Measurements from ENCODE around the gene FOXD2.

Gene FOXD2

DNA sequence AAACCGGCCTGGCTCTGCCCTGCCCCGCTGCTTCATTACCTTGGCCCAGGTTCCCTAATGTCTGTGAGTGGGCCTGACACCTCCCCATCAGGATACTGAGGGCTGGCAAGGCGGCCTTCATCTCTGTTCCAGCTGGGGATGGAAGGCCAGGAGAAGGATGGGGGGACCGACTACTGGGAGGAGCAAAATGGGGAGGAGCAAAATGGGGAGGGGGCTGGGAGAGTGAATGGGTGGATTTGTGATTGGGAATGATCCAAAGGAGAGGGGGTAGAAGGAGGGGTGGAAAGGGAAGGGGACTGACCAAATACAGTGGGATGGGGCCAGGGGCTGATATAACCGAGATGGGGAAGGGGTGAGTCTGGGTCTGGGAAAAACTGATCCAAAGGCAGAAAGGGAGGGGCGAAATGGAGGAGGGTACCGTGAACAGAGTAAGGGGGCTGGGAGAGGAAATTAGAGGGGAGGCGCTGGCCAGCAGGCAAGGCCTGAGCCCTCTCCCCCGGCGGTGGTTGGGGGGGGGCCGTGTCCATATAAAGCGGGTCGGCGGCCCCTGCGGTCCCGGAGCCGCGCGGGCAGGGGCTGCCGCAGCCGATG lies 22.0 kb upstream of the FOXD2 start, which contains the start of gene FOXE3:
TSS of gene FOXE3 (plus strand) at position 558 of the 591 bp plus-strand sequence. CDS start at position 589, 31 bp downstream.
- no peak within 1 kb of the TSS for H3K4me3 ChIP-seq (ENCODE audit: low read depth, low read length)
- TF ChIP-seq, protein P1, sequence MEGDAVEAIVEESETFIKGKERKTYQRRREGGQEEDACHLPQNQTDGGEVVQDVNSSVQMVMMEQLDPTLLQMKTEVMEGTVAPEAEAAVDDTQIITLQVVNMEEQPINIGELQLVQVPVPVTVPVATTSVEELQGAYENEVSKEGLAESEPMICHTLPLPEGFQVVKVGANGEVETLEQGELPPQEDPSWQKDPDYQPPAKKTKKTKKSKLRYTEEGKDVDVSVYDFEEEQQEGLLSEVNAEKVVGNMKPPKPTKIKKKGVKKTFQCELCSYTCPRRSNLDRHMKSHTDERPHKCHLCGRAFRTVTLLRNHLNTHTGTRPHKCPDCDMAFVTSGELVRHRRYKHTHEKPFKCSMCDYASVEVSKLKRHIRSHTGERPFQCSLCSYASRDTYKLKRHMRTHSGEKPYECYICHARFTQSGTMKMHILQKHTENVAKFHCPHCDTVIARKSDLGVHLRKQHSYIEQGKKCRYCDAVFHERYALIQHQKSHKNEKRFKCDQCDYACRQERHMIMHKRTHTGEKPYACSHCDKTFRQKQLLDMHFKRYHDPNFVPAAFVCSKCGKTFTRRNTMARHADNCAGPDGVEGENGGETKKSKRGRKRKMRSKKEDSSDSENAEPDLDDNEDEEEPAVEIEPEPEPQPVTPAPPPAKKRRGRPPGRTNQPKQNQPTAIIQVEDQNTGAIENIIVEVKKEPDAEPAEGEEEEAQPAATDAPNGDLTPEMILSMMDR (IDR thresholded peaks at IDR 0.05; ENCODE audit: control insufficient read depth, extremely low read depth, insufficient read depth): no peak

DNA sequence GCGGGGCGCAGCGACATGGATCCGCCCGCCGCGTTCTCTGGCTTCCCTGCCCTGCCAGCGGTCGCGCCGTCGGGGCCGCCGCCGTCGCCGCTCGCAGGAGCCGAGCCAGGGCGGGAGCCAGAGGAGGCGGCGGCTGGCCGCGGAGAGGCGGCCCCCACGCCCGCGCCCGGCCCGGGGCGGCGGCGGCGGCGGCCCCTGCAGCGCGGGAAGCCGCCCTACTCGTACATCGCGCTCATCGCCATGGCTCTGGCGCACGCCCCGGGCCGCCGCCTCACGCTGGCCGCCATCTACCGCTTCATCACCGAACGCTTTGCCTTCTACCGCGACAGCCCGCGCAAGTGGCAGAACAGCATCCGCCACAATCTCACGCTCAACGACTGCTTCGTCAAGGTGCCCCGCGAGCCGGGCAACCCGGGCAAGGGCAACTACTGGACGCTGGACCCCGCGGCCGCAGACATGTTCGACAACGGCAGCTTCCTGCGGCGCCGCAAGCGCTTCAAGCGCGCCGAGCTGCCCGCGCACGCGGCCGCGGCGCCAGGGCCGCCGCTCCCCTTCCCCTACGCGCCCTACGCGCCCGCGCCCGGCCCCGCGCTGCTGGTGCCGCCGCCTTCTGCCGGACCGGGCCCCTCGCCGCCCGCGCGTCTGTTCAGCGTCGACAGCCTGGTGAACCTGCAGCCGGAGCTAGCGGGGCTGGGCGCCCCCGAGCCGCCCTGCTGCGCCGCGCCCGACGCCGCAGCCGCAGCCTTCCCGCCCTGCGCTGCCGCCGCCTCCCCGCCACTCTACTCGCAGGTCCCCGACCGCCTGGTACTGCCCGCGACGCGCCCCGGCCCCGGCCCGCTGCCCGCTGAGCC lies 21.3 kb upstream of the FOXD2 start:
- TF ChIP-seq, protein P1 (IDR thresholded peaks at IDR 0.05; ENCODE audit: control insufficient read depth, extremely low read depth, insufficient read depth): no peak
- no peak for DNase-seq (ENCODE audit: low read depth)
- H3K4me3 ChIP-seq (ENCODE audit: low read depth, low read length): no peak overlapping the region

More for the DNA sequence above, 22.0 kb upstream of the FOXD2 start, which contains the start of gene FOXE3:
- no peak for DNase-seq (ENCODE audit: low read depth)

DNA sequence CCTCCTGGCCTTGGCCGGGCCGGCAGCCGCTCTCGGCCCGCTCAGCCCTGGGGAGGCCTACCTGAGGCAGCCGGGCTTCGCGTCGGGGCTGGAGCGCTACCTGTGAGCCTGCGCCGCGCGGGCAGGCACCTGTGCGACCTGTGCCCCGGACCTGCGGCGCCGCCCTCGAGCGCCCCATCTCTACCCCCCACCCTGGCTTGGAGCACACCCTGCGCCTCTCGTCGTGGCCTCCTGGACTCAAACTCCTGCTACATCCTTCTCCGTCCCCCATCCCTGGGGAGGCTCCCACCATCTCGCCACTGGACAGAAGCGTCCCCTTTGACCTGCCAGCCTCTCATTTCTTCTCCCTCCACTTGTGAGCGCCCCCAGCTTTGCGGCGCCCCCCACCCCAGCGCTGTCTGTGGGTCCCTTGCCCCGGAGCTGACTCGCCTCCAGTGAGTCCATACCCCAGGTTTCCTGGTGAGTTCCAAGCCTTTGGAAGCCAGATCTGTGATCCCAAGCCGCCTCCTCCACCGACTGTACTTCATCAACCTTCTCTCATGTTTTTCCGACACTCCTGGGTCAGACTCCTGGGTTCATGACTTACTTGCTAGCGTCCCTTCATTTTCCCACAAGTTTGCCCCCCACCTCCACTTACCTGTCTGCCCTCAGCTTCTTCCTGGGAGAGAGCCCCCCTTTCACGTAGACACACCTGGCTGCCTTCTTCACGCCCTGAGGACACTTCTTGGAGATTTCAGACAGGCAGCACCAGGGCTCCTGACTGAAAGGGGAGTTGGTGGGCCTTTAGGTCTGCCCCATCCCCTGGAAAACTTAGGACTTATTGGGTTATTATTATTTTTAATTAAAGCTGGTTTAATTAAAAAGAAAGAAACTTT lies 20.4 kb upstream of the FOXD2 start:
- DNase-seq (ENCODE audit: low read depth): no peak
- TF ChIP-seq, protein P1 (IDR thresholded peaks at IDR 0.05; ENCODE audit: control insufficient read depth, extremely low read depth, insufficient read depth): no peak
- no peak overlapping the region for H3K4me3 ChIP-seq (ENCODE audit: low read depth, low read length)

DNA sequence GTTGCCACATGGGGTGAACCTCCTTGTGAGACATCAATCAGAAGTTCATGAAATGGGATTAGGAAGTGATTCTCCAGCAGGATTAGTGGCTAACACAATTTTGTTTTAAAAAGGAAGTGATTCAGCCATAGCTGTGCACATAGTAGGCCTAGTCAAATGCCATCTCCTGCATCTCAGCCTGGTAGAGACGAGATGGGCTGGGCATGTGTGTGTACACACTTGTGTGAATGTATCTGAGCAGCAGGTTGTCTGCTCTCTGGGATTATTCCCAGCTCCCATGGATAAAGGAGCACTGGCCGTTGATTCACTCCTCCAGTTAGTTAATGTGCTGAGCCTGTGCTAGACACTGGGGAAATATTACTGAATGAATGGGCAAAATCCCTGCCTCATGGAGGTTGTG lies 19.7 kb upstream of the FOXD2 start:
- TF ChIP-seq, protein P1 (IDR thresholded peaks at IDR 0.05; ENCODE audit: control insufficient read depth, extremely low read depth, insufficient read depth): no peak
- no peak for DNase-seq (ENCODE audit: low read depth)
- H3K4me3 ChIP-seq (ENCODE audit: low read depth, low read length): no peak overlapping the region

DNA sequence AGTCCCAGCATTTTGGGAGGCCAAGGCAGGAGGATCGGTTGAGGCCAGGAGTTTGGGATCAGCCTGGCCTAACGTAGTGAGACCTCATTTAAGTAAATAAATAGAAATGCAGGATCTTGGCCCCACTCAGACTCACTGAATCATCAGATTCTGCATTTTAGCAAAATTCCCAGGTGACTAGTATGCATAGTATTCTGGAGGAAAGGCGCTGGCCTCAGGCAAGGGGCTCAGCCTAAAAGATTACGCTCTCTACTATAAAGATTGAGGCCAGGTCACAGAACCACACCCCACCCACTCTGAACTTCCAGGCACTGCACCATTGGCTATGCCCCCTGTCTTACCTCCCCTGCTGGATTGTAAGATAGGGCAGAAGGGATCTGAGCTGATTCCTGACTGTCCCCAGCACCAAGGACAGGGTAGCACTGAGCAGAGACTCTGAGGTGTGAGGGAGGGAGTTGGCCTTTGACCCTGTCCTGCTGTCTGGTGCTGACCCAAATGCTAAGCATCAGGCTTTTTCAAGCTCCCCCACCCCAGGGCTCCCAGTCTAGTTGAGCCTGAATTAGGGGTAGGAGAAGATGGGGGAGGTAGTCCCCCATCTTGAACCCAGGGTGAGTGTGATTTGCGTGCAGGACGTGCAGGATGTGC lies 19.0 kb upstream of the FOXD2 start:
- no peak overlapping the region for H3K4me3 ChIP-seq (ENCODE audit: low read depth, low read length)
- DNase-seq (ENCODE audit: low read depth): no peak
- TF ChIP-seq, protein P1 (IDR thresholded peaks at IDR 0.05; ENCODE audit: control insufficient read depth, extremely low read depth, insufficient read depth): no peak

DNA sequence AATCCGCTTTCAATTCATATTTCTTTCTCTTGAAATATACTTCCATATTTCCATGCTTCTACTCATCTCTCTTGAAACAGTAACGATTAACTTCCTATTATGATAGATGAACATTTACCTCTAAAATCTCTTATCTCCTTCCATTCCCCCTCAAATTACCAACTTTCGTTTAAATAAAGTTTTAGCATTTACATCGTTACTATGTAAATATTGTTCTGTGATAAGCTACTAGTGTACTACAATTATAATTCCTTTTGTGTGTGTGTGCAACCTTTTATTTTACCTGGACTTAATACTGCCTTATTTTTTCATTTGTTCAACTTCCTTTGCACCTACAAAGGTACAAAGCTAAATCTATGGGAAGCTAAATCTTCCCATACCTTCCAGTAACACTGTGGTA lies 17.3 kb upstream of the FOXD2 start:
- H3K4me3 ChIP-seq (ENCODE audit: low read depth, low read length): no peak overlapping the region
- no peak for DNase-seq (ENCODE audit: low read depth)
- TF ChIP-seq, protein P1 (IDR thresholded peaks at IDR 0.05; ENCODE audit: control insufficient read depth, extremely low read depth, insufficient read depth): no peak
